ENCODE results near the gene GLRA1. TPM values are rescaled to one million over a fixed set of nuclear protein-coding genes. Genes with fewer than 3 reads are reported as not detected.

The GLRA1 gene
- total RNA-seq, 1 experiment from 2014 or later: not detected

- Histone ChIP-seq H3K9me3 (ENCODE audit: control insufficient read depth in 1 of 2, insufficient read depth in 1 of 2, low read depth in 1 of 2, low read length in 2 of 2) (no peaks in the 10 kb centered on the region), H4K20me1 (ENCODE audit: insufficient read depth) (no peaks in the 10 kb centered on the region), H3K36me3 (ENCODE audit: control insufficient read depth in 1 of 2, insufficient read depth in 2 of 2, low read length in 2 of 2) (no peaks in the 10 kb centered on the region), H3K4me3 (replicated peaks in 1 of 2; ENCODE audit: low read depth in 1 of 2, low read length in 2 of 2) (no peak overlapping the region), H2AFZ (ENCODE audit: low read depth, low read length, poor library complexity, severe bottlenecking) (no peak overlapping the region), H3K9ac (ENCODE audit: low read length) (no peak overlapping the region), H3K4me2 (ENCODE audit: low read length) (no peak overlapping the region), H3K27ac (ENCODE audit: low read depth, low read length) (no peak overlapping the region), H3K9me2 (ENCODE audit: insufficient read depth) (no peaks in the 10 kb centered on the region), H3K4me1 (ENCODE audit: control insufficient read depth in 1 of 2, insufficient read depth in 2 of 2, low read length in 2 of 2) (no peaks in the 10 kb centered on the region), H3K27me3 (ENCODE audit: insufficient read depth, low read length) (peaks cover 4% of the 10 kb centered on the region), H3K79me2 (ENCODE audit: insufficient read depth, low read length) (no peaks in the 10 kb centered on the region)
- POLR2A ChIA-PET: no interaction called here
- TF ChIP-seq SRF (IDR thresholded peaks at IDR 0.05; ENCODE audit: low read depth) (no peak), FOSL1 (IDR thresholded peaks at IDR 0.05; ENCODE audit: low read depth) (no peak)
- BruUV-seq (replicated peaks): no TSS peak
- CTCF ChIA-PET: no interaction called here
- no peak for ATAC-seq
- intact Hi-C loops (cut with micrococcal nuclease): no loop called here
- RAD21 ChIA-PET (ENCODE audit: low non-redundant PET in 1 of 2, low total read pairs in 2 of 2, uncharacterized antibody in 2 of 2, unreplicated experiment in 2 of 2): no interaction called here
- DNase-seq (ENCODE audit: low read depth, low spot score): no peak
These were observed 37.9 kb downstream of the GLRA1 start for GRCh38 chr5:151886546-151887275.

- POLR2A ChIA-PET: no interaction called here
- intact Hi-C loops (cut with micrococcal nuclease): no loop called here
These were observed 39.3 kb downstream of the GLRA1 start for GRCh38 chr5:151885138-151885908.

More at GRCh38 chr5:151885138-151885908, 39.3 kb downstream of the GLRA1 start:
- Histone ChIP-seq H3K27ac (ENCODE audit: low read depth, low read length) (no peak overlapping the region), H3K4me2 (ENCODE audit: low read length) (no peak overlapping the region), H3K4me1 (ENCODE audit: control insufficient read depth in 1 of 2, insufficient read depth in 2 of 2, low read length in 2 of 2) (no peaks in the 10 kb centered on the region), H2AFZ (ENCODE audit: low read depth, low read length, poor library complexity, severe bottlenecking) (no peak overlapping the region), H4K20me1 (ENCODE audit: insufficient read depth) (no peaks in the 10 kb centered on the region), H3K9ac (ENCODE audit: low read length) (no peak overlapping the region), H3K4me3 (replicated peaks in 1 of 2; ENCODE audit: low read depth in 1 of 2, low read length in 2 of 2) (no peak overlapping the region), H3K79me2 (ENCODE audit: insufficient read depth, low read length) (no peaks in the 10 kb centered on the region), H3K9me3 (ENCODE audit: control insufficient read depth in 1 of 2, insufficient read depth in 1 of 2, low read depth in 1 of 2, low read length in 2 of 2) (no peaks in the 10 kb centered on the region), H3K27me3 (ENCODE audit: insufficient read depth, low read length) (peaks cover 4% of the 10 kb centered on the region), H3K9me2 (ENCODE audit: insufficient read depth) (no peaks in the 10 kb centered on the region), H3K36me3 (ENCODE audit: control insufficient read depth in 1 of 2, insufficient read depth in 2 of 2, low read length in 2 of 2) (no peaks in the 10 kb centered on the region)
- TF ChIP-seq TCF7L2 (IDR thresholded peaks at IDR 0.05; ENCODE audit: borderline replicate concordance, extremely low read depth, insufficient read depth, insufficient read length): no peak
- TF ChIP-seq YY1 (IDR thresholded peaks at IDR 0.05; ENCODE audit: extremely low read depth, insufficient replicate concordance, low read depth, low read length): no peak
- no peak for TF ChIP-seq JUND (IDR thresholded peaks at IDR 0.05)
- TF ChIP-seq RAD21 (IDR thresholded peaks at IDR 0.05; ENCODE audit: low read depth): no peak
- no peak for TF ChIP-seq MAX (IDR thresholded peaks at IDR 0.05)
- no peak for TF ChIP-seq EZH2phosphoT487 (IDR thresholded peaks at IDR 0.05; ENCODE audit: borderline replicate concordance)
- CTCF ChIA-PET: no interaction called here
- no peak for ATAC-seq
- no peak for DNase-seq (ENCODE audit: low read depth, low spot score)
- RAD21 ChIA-PET (ENCODE audit: low non-redundant PET in 1 of 2, low total read pairs in 2 of 2, uncharacterized antibody in 2 of 2, unreplicated experiment in 2 of 2): no interaction called here
- BruUV-seq (replicated peaks): no TSS peak
